ENCODE data around the gene SAC3D1.

The SAC3D1 gene

DNA sequence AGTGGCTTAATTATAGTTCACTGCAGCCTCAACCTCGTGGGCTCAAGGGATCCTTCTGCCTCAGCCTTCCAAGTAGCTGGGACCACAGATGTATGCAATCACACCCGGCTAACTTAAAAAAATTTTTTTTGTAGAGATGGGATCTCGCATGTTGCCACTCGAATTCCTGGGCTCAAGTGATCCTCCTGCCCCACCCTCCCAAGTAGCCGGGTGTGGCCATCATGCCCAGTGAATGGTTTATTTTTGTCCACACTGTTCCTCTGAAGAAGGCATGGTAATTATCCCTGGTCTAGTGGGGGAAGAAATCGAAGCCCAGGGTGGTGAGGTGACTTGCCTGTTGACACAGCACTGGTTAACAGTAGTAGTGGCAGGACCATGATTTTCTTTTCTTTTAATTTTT is 1.9 kb downstream of the SAC3D1 start:
- Histone ChIP-seq H3K4me2 (ENCODE audit: low read length) (no peak overlapping the region), H2BK12ac (ENCODE audit: low read length) (no peak overlapping the region), H3K23ac (ENCODE audit: low read length) (no peak overlapping the region), H2AK5ac (ENCODE audit: low read length) (no peak overlapping the region), H4K91ac (ENCODE audit: low read depth, low read length) (no peak overlapping the region), H2BK5ac (ENCODE audit: low read depth, low read length, poor library complexity) (no peak overlapping the region), H4K12ac (ENCODE audit: low read depth, low read length) (no peak overlapping the region), H3K27me3 (ENCODE audit: insufficient read depth, low read length) (no peaks in the 10 kb centered on the region), H4K8ac (ENCODE audit: low read depth, low read length) (no peak overlapping the region), H3K27ac (ENCODE audit: low read depth, low read length) (no peak overlapping the region), H3K4me1 (ENCODE audit: control insufficient read depth in 1 of 2, insufficient read depth in 2 of 2, low read length in 2 of 2) (peaks cover 3 to 4% of the 10 kb centered on the region in 2 experiments), H3K14ac (ENCODE audit: low read length) (no peak overlapping the region), H2BK120ac (ENCODE audit: insufficient read depth, low read length, poor library complexity) (no peak overlapping the region), H3K36me3 (ENCODE audit: control insufficient read depth in 1 of 2, insufficient read depth in 2 of 2, low read length in 2 of 2) (peaks cover 22 to 27% of the 10 kb centered on the region in 2 experiments), H3K79me2 (ENCODE audit: control insufficient read depth, insufficient read depth, low read length, poor library complexity) (peaks cover 9% of the 10 kb centered on the region), H3K18ac (ENCODE audit: low read length) (no peak overlapping the region), H3K9ac (ENCODE audit: low read length) (no peak overlapping the region), H3K79me1 (ENCODE audit: low read length) (peaks cover 9% of the 10 kb centered on the region), H3K4ac (ENCODE audit: low read depth, low read length) (no peak overlapping the region), H2AFZ (ENCODE audit: insufficient read depth, low read length, poor library complexity) (no peak overlapping the region), H3K9me3 (ENCODE audit: insufficient read depth, low read depth, low read length) (no peaks in the 10 kb centered on the region), H3K4me3 (ENCODE audit: low read depth, low read length) (no peak overlapping the region)
- DNase-seq = no peak
- no CpG with 5 or more reads among the region's 6 CpGs for WGBS (ENCODE audit: extremely low coverage, insufficient coverage, insufficient read length)

DNA sequence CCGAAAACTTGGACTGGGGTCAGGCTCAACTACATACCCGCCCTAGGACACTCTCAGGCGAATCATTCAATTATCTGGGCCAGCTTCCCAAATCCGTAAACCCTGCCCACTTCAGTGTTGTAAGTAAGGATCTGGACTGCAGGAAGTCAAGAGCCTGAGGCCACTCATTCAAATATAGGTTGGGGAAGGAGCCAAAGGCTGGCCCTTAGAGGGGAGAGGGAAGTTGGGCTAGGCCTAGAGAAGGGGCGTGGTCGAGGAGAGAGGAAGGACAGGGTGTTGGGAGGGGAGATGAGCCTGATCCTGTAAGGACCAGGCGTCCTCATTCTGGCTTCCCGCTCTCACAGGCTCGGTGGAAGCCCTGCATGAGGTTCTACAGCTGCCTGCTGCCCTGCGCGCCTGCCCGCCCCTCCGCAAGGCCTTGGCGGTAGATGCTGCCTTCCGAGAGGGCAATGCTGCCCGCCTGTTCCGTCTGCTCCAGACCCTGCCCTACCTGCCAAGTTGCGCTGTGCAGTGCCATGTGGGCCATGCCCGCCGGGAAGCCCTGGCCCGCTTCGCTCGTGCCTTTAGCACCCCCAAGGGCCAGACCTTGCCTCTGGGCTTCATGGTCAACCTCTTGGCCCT is 3.0 kb downstream of the SAC3D1 start:
- no CpG with 5 or more reads among the region's 23 CpGs for WGBS (ENCODE audit: extremely low coverage, insufficient coverage, insufficient read length)
- Histone ChIP-seq H3K36me3 (ENCODE audit: control insufficient read depth in 1 of 2, insufficient read depth in 2 of 2, low read length in 2 of 2) (peaks cover 22% of the 10 kb centered on the region in 2 experiments), H3K79me2 (ENCODE audit: control insufficient read depth, insufficient read depth, low read length, poor library complexity) (peaks cover 9% of the 10 kb centered on the region), H4K12ac (ENCODE audit: low read depth, low read length) (no peak overlapping the region), H3K27me3 (ENCODE audit: insufficient read depth, low read length) (no peaks in the 10 kb centered on the region), H2BK12ac (ENCODE audit: low read length) (no peak overlapping the region), H3K4me1 (ENCODE audit: control insufficient read depth in 1 of 2, insufficient read depth in 2 of 2, low read length in 2 of 2) (peaks cover 3 to 4% of the 10 kb centered on the region in 2 experiments), H3K79me1 (ENCODE audit: low read length) (peaks cover 9% of the 10 kb centered on the region), H3K14ac (ENCODE audit: low read length) (no peak overlapping the region), H2BK120ac (ENCODE audit: insufficient read depth, low read length, poor library complexity) (no peak overlapping the region), H3K4me3 (ENCODE audit: low read depth, low read length) (no peak overlapping the region), H3K18ac (ENCODE audit: low read length) (peak overlapping the region; percentile 29), H3K9ac (ENCODE audit: low read length) (no peak overlapping the region), H3K4ac (ENCODE audit: low read depth, low read length) (no peak overlapping the region), H2AFZ (ENCODE audit: insufficient read depth, low read length, poor library complexity) (no peak overlapping the region), H3K23ac (ENCODE audit: low read length) (no peak overlapping the region), H4K91ac (ENCODE audit: low read depth, low read length) (no peak overlapping the region), H2AK5ac (ENCODE audit: low read length) (no peak overlapping the region), H3K4me2 (ENCODE audit: low read length) (no peak overlapping the region), H2BK5ac (ENCODE audit: low read depth, low read length, poor library complexity) (no peak overlapping the region), H3K27ac (ENCODE audit: low read depth, low read length) (no peak overlapping the region), H3K9me3 (ENCODE audit: insufficient read depth, low read depth, low read length) (peaks cover 1% of the 10 kb centered on the region), H4K8ac (ENCODE audit: low read depth, low read length) (no peak overlapping the region)
- DNase-seq = peak in 1 of 2 donors; percentile 12

DNA sequence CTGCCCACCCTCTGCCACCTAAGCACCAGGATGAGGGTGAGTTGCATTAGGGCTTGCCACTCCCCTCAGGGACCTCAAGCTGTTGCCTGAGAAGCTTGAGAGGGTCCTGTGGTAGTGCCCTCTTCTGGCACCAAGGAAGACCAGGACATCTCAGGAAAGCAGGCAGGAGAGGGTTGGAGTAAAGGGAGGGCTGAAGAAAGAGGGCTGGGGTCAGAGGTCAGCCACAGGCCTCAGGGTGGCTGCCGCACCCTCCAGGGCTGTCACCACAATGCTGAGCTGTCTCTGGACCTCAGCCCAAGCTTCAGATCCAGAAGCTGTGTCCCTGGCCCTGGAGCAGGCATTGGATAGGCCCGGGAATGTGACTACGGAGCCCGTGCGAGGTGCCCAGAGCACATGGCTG is 4.1 kb downstream of the SAC3D1 start:
- H2BK5ac ChIP-seq (ENCODE audit: low read depth, low read length, poor library complexity) = no peak overlapping the region
- H3K14ac ChIP-seq (ENCODE audit: low read length) = no peak overlapping the region
- H3K9me3 ChIP-seq (ENCODE audit: insufficient read depth, low read depth, low read length) = peaks cover 1% of the 10 kb centered on the region
- H3K4me3 ChIP-seq (ENCODE audit: low read depth, low read length) = no peak overlapping the region
- no peak overlapping the region for H3K18ac ChIP-seq (ENCODE audit: low read length)
- no peak overlapping the region for H4K8ac ChIP-seq (ENCODE audit: low read depth, low read length)
- no CpG with 5 or more reads among the region's 5 CpGs for WGBS (ENCODE audit: extremely low coverage, insufficient coverage, insufficient read length)
- H3K4me1 ChIP-seq (ENCODE audit: control insufficient read depth in 1 of 2, insufficient read depth in 2 of 2, low read length in 2 of 2) = peaks cover 3 to 4% of the 10 kb centered on the region in 2 experiments
- no peak for DNase-seq
- no peak overlapping the region for H2AFZ ChIP-seq (ENCODE audit: insufficient read depth, low read length, poor library complexity)
- H3K79me2 ChIP-seq (ENCODE audit: control insufficient read depth, insufficient read depth, low read length, poor library complexity) = peaks cover 9% of the 10 kb centered on the region
- no peak overlapping the region for H3K9ac ChIP-seq (ENCODE audit: low read length)
- no peak overlapping the region for H3K27ac ChIP-seq (ENCODE audit: low read depth, low read length)
- H3K79me1 ChIP-seq (ENCODE audit: low read length) = peaks cover 9% of the 10 kb centered on the region
- peaks cover 19% of the 10 kb centered on the region in 2 experiments for H3K36me3 ChIP-seq (ENCODE audit: control insufficient read depth in 1 of 2, insufficient read depth in 2 of 2, low read length in 2 of 2)
- no peak overlapping the region for H2BK120ac ChIP-seq (ENCODE audit: insufficient read depth, low read length, poor library complexity)
- H2AK5ac ChIP-seq (ENCODE audit: low read length) = no peak overlapping the region
- H3K4me2 ChIP-seq (ENCODE audit: low read length) = no peak overlapping the region
- no peak overlapping the region for H2BK12ac ChIP-seq (ENCODE audit: low read length)
- H3K4ac ChIP-seq (ENCODE audit: low read depth, low read length) = no peak overlapping the region
- no peak overlapping the region for H4K91ac ChIP-seq (ENCODE audit: low read depth, low read length)
- H3K23ac ChIP-seq (ENCODE audit: low read length) = no peak overlapping the region
- no peaks in the 10 kb centered on the region for H3K27me3 ChIP-seq (ENCODE audit: insufficient read depth, low read length)
- H4K12ac ChIP-seq (ENCODE audit: low read depth, low read length) = no peak overlapping the region

DNA sequence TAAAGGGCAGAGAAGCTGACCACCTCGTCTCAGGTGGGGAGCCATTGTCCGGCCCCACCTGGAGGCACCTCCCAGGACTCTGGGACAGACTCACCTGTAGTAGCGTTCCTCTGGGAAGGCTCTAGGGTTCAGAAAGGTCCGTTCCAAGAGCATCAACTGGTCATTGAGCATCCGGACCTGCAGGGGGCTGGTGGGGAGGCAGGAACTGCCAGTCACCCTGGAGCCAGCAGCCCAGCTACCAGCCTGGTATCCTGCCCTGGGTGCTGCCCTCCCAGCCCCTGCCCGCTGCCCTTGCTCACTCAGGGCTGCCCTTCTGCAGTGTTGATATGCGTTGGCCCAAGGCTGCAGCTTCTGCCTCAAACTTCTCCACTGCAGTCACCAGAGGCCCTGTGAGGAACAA is 4.7 kb downstream of the SAC3D1 start:
- DNase-seq = no peak
- H4K8ac ChIP-seq (ENCODE audit: low read depth, low read length) = no peak overlapping the region
- no peak overlapping the region for H3K4me2 ChIP-seq (ENCODE audit: low read length)
- no peak overlapping the region for H2BK120ac ChIP-seq (ENCODE audit: insufficient read depth, low read length, poor library complexity)
- H2AK5ac ChIP-seq (ENCODE audit: low read length) = no peak overlapping the region
- H2BK12ac ChIP-seq (ENCODE audit: low read length) = no peak overlapping the region
- H3K18ac ChIP-seq (ENCODE audit: low read length) = no peak overlapping the region
- no peak overlapping the region for H2AFZ ChIP-seq (ENCODE audit: insufficient read depth, low read length, poor library complexity)
- H4K91ac ChIP-seq (ENCODE audit: low read depth, low read length) = no peak overlapping the region
- peaks cover 9% of the 10 kb centered on the region for H3K79me2 ChIP-seq (ENCODE audit: control insufficient read depth, insufficient read depth, low read length, poor library complexity)
- no CpG with 5 or more reads among the region's 7 CpGs for WGBS (ENCODE audit: extremely low coverage, insufficient coverage, insufficient read length)
- H3K4me1 ChIP-seq (ENCODE audit: control insufficient read depth in 1 of 2, insufficient read depth in 2 of 2, low read length in 2 of 2) = peaks cover 3 to 4% of the 10 kb centered on the region in 2 experiments
- no peak overlapping the region for H3K27ac ChIP-seq (ENCODE audit: low read depth, low read length)
- H3K4me3 ChIP-seq (ENCODE audit: low read depth, low read length) = no peak overlapping the region
- H3K9me3 ChIP-seq (ENCODE audit: insufficient read depth, low read depth, low read length) = peaks cover 1% of the 10 kb centered on the region
- H3K23ac ChIP-seq (ENCODE audit: low read length) = no peak overlapping the region
- H3K9ac ChIP-seq (ENCODE audit: low read length) = no peak overlapping the region
- peaks cover 19% of the 10 kb centered on the region in 2 experiments for H3K36me3 ChIP-seq (ENCODE audit: control insufficient read depth in 1 of 2, insufficient read depth in 2 of 2, low read length in 2 of 2)
- H3K27me3 ChIP-seq (ENCODE audit: insufficient read depth, low read length) = no peaks in the 10 kb centered on the region
- no peak overlapping the region for H3K14ac ChIP-seq (ENCODE audit: low read length)
- H3K79me1 ChIP-seq (ENCODE audit: low read length) = peaks cover 9% of the 10 kb centered on the region
- H4K12ac ChIP-seq (ENCODE audit: low read depth, low read length) = no peak overlapping the region
- H2BK5ac ChIP-seq (ENCODE audit: low read depth, low read length, poor library complexity) = no peak overlapping the region
- no peak overlapping the region for H3K4ac ChIP-seq (ENCODE audit: low read depth, low read length)
